ENCODE results near the gene WDR49.
A peak's percentile ranks its signal among the peaks of the same experiment; 100 is the strongest.

WDR49 gene

DNA sequence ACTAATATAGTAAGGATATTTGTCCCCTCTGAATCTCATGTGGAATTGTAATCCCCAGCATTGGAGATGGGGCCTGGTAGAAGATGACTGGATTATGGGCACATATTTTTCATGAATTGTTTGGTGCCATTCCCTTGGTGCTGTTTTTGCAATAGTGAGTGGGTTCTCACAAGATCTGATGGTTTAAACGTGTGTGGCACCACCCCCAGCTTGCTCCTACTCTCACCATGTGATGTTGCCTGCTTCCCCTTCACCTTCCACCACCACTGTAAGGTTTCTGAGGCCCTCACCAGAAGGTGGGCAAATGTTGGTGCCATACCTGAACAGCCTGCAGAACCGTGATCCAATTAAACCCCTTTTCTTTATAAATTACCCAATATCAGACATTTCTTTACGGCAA, 151.8 kb downstream of the WDR49 start:
- TF ChIP-seq, protein P1, sequence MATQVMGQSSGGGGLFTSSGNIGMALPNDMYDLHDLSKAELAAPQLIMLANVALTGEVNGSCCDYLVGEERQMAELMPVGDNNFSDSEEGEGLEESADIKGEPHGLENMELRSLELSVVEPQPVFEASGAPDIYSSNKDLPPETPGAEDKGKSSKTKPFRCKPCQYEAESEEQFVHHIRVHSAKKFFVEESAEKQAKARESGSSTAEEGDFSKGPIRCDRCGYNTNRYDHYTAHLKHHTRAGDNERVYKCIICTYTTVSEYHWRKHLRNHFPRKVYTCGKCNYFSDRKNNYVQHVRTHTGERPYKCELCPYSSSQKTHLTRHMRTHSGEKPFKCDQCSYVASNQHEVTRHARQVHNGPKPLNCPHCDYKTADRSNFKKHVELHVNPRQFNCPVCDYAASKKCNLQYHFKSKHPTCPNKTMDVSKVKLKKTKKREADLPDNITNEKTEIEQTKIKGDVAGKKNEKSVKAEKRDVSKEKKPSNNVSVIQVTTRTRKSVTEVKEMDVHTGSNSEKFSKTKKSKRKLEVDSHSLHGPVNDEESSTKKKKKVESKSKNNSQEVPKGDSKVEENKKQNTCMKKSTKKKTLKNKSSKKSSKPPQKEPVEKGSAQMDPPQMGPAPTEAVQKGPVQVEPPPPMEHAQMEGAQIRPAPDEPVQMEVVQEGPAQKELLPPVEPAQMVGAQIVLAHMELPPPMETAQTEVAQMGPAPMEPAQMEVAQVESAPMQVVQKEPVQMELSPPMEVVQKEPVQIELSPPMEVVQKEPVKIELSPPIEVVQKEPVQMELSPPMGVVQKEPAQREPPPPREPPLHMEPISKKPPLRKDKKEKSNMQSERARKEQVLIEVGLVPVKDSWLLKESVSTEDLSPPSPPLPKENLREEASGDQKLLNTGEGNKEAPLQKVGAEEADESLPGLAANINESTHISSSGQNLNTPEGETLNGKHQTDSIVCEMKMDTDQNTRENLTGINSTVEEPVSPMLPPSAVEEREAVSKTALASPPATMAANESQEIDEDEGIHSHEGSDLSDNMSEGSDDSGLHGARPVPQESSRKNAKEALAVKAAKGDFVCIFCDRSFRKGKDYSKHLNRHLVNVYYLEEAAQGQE (IDR thresholded peaks at IDR 0.05; ENCODE audit: low read depth): no peak
- TF ChIP-seq TCF12 (IDR thresholded peaks at IDR 0.05; ENCODE audit: low read depth) (no peak), TAF1 (IDR thresholded peaks at IDR 0.05; ENCODE audit: low read depth) (no peak), TEAD4 (IDR thresholded peaks at IDR 0.05) (no peak), YY1 (IDR thresholded peaks at IDR 0.05; ENCODE audit: low read depth) (no peak), NFIC (IDR thresholded peaks at IDR 0.05) (no peak), EP300 (IDR thresholded peaks at IDR 0.05; ENCODE audit: borderline replicate concordance) (no peak), CEBPB (IDR thresholded peaks at IDR 0.05) (no peak), EGR1 (IDR thresholded peaks at IDR 0.05) (no peak), CREB1 (IDR thresholded peaks at IDR 0.05; ENCODE audit: low read depth) (no peak)
- TF ChIP-seq, protein P2, sequence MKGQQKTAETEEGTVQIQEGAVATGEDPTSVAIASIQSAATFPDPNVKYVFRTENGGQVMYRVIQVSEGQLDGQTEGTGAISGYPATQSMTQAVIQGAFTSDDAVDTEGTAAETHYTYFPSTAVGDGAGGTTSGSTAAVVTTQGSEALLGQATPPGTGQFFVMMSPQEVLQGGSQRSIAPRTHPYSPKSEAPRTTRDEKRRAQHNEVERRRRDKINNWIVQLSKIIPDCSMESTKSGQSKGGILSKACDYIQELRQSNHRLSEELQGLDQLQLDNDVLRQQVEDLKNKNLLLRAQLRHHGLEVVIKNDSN (IDR thresholded peaks at IDR 0.05): no peak

DNA sequence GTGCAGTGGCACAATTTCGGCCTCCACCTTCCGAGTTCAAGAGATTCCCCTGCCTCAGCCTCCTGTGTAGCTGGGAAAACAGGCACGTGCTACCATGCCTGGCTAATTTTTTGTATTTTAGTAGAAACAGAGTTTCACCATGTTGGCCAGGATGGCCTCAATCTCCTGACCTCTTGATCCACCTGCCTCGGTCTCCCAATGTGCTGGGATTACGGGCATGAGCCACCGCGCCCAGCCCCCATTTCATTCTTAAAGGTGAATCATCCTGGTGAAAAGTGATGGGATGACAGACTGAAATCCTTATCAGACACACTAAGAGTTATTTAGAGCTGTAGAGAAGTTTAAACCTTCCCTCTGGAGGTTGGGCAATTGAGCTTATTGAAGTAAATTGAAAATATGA, 155.8 kb downstream of the WDR49 start:
- TF ChIP-seq TCF12 (IDR thresholded peaks at IDR 0.05; ENCODE audit: low read depth) (no peak), TAF1 (IDR thresholded peaks at IDR 0.05; ENCODE audit: low read depth) (no peak), TEAD4 (IDR thresholded peaks at IDR 0.05) (no peak), ZBTB7A (IDR thresholded peaks at IDR 0.05; ENCODE audit: low read depth) (no peak)

DNA sequence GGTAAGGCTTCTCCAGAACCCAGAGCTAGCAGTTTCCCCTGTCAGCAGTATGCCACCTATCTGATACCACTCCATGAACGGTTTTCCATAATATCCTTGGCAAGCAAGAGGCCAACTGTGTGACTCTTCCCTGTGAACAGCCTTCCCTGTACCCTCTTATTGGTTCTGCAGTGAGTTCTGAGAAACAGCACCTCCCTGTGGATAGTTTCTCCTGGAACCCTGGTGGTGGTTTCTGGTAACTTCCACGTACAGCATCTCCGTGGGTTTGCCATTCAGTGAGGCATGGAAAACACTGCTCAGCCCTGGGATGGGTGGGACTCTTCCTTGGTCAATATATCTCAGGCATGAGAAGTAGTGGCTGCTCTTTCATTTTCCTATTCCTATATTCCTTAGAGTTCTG, 160.5 kb downstream of the WDR49 start:
- no peak for TF ChIP-seq YY1 (IDR thresholded peaks at IDR 0.05; ENCODE audit: low read depth)
- TF ChIP-seq RAD21 (IDR thresholded peaks at IDR 0.05; ENCODE audit: low read depth): peak; percentile 49

DNA sequence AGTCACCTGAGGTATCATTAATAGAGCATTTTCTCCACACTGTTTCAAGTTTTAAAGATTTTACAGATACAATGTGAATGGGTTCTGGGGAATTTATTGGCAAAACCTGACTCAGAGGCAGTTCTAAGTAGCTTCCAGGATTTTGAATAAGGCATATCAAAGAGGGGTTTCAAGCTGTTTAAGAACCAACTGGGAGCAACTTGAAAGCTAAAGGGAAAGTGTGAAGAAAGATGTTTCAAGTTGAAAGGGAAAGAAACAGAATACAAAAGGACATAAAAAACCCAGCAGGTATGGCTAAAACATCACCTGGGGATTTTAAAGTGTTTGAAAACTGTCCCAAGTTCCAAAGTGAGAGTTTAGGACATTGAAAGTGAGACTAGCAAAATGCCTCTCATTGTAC, 162.1 kb downstream of the WDR49 start:
- TF ChIP-seq EP300 (IDR thresholded peaks at IDR 0.05; ENCODE audit: borderline replicate concordance) (no peak), TEAD4 (IDR thresholded peaks at IDR 0.05) (no peak), CREB1 (IDR thresholded peaks at IDR 0.05; ENCODE audit: low read depth) (no peak), EGR1 (IDR thresholded peaks at IDR 0.05) (no peak), YY1 (IDR thresholded peaks at IDR 0.05; ENCODE audit: low read depth) (no peak), FOXM1 (IDR thresholded peaks at IDR 0.05; ENCODE audit: borderline replicate concordance, low read depth) (no peak), TAF1 (IDR thresholded peaks at IDR 0.05; ENCODE audit: low read depth) (no peak), NFIC (IDR thresholded peaks at IDR 0.05) (no peak), RAD21 (IDR thresholded peaks at IDR 0.05; ENCODE audit: low read depth) (no peak), ZBTB7A (IDR thresholded peaks at IDR 0.05; ENCODE audit: low read depth) (no peak), CEBPB (IDR thresholded peaks at IDR 0.05) (no peak)
- TF ChIP-seq, protein P1 (IDR thresholded peaks at IDR 0.05; ENCODE audit: low read depth): no peak

DNA sequence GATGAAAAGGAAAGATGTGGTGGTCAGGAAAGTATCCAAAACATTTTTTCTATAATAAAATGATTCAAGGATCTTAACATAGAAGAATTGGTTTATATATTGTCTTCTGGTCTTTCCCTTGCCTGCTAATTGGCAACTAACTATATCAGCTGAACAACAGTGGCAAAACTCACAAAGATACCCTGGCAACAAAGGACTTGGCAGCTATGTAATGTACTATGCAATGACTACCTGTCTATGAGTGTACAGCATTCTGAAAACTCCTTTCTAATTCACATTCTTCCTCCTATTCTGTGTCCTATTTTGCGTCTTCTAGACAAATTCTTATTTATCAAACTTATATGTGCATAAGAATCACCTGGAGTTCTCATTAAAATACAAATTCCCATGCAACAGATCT, 164.2 kb downstream of the WDR49 start:
- TF ChIP-seq CREB1 (IDR thresholded peaks at IDR 0.05; ENCODE audit: low read depth) (no peak), YY1 (IDR thresholded peaks at IDR 0.05; ENCODE audit: low read depth) (no peak), NFIC (IDR thresholded peaks at IDR 0.05) (no peak), TAF1 (IDR thresholded peaks at IDR 0.05; ENCODE audit: low read depth) (no peak), FOXM1 (IDR thresholded peaks at IDR 0.05; ENCODE audit: borderline replicate concordance, low read depth) (no peak), ZBTB7A (IDR thresholded peaks at IDR 0.05; ENCODE audit: low read depth) (no peak), CEBPB (IDR thresholded peaks at IDR 0.05) (no peak), TCF12 (IDR thresholded peaks at IDR 0.05; ENCODE audit: low read depth) (no peak), EP300 (IDR thresholded peaks at IDR 0.05; ENCODE audit: borderline replicate concordance) (no peak), RAD21 (IDR thresholded peaks at IDR 0.05; ENCODE audit: low read depth) (no peak), TEAD4 (IDR thresholded peaks at IDR 0.05) (no peak)
- TF ChIP-seq, protein P1 (IDR thresholded peaks at IDR 0.05; ENCODE audit: low read depth): no peak
- TF ChIP-seq, protein P3, sequence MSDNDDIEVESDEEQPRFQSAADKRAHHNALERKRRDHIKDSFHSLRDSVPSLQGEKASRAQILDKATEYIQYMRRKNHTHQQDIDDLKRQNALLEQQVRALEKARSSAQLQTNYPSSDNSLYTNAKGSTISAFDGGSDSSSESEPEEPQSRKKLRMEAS (IDR thresholded peaks at IDR 0.05): no peak
- TF ChIP-seq, protein P2 (IDR thresholded peaks at IDR 0.05): no peak

Data from Ishikawa (cell line).